ENCODE measurements around the gene SLC25A33. TPM values are rescaled to one million over a fixed set of nuclear protein-coding genes. Genes with fewer than 3 reads are reported as not detected.

SLC25A33 gene
- total and polyA plus RNA-seq, 10 donors: 2.4 to 4.5 (median 3.2) TPM

GRCh38 chr1:9605946-9606455, 66.7 kb downstream of the SLC25A33 start:
- no peak for TF ChIP-seq CTCF (IDR thresholded peaks at IDR 0.05 in 8 of 11, conservative IDR thresholded peaks at IDR 0.05 in 3 of 11)
- no peak for TF ChIP-seq POLR2A (IDR thresholded peaks at IDR 0.05)
- TF ChIP-seq POLR2AphosphoS5 (IDR thresholded peaks at IDR 0.05): no peak
- Histone ChIP-seq H3K4me1 (no peaks in the 10 kb centered on the region), H3K36me3 (peaks cover 0 to 99% (median 48%) of the 10 kb centered on the region in 6 donors), H3K27me3 (replicated peaks in 1 of 7) (no peaks in the 10 kb centered on the region), H3K9me3 (no peaks in the 10 kb centered on the region), H3K4me3 (no peak overlapping the region), H3K27ac (no peak overlapping the region)
- DNase-seq: no peak
- intact Hi-C loops (cut with DNase I; ENCODE audit: low total_unique reads): no loop called here
- WGBS, 5 donors: 95 to 98% (median 96%) methylated on average over 12 to 14 of the region's 14 CpGs

GRCh38 chr1:9606458-9606857, 67.2 kb downstream of the SLC25A33 start:
- WGBS, 5 donors: 93 to 97% (median 94%) methylated on average over 19 to 21 of the region's 21 CpGs
- intact Hi-C loops (cut with DNase I; ENCODE audit: low total_unique reads): no loop called here
- no peak for DNase-seq
- TF ChIP-seq POLR2AphosphoS5 (IDR thresholded peaks at IDR 0.05) (no peak), CTCF (IDR thresholded peaks at IDR 0.05 in 8 of 11, conservative IDR thresholded peaks at IDR 0.05 in 3 of 11) (no peak), POLR2A (IDR thresholded peaks at IDR 0.05) (no peak)
- Histone ChIP-seq H3K36me3 (peaks cover 0 to 99% (median 45%) of the 10 kb centered on the region in 6 donors), H3K27me3 (replicated peaks in 1 of 7) (no peaks in the 10 kb centered on the region), H3K4me1 (no peaks in the 10 kb centered on the region), H3K9me3 (no peaks in the 10 kb centered on the region), H3K4me3 (no peak overlapping the region), H3K27ac (no peak overlapping the region)

GRCh38 chr1:9606948-9607347, 67.7 kb downstream of the SLC25A33 start:
- H3K4me1 ChIP-seq: no peaks in the 10 kb centered on the region
- intact Hi-C loops (cut with DNase I; ENCODE audit: low total_unique reads): no loop called here
- H3K9me3 ChIP-seq: no peaks in the 10 kb centered on the region
- peaks cover 0 to 99% (median 43%) of the 10 kb centered on the region in 6 donors for H3K36me3 ChIP-seq
- H3K4me3 ChIP-seq: no peak overlapping the region
- TF ChIP-seq CTCF (IDR thresholded peaks at IDR 0.05 in 8 of 11, conservative IDR thresholded peaks at IDR 0.05 in 3 of 11): no peak
- no peak for TF ChIP-seq POLR2AphosphoS5 (IDR thresholded peaks at IDR 0.05)
- no peak for TF ChIP-seq POLR2A (IDR thresholded peaks at IDR 0.05)
- 75 to 93% (median 81%) methylated on average over 10 of the region's 10 CpGs for whole genome bisulfite sequencing, 5 donors
- DNase-seq: no peak
- H3K27ac ChIP-seq: no peak overlapping the region
- no peaks in the 10 kb centered on the region for H3K27me3 ChIP-seq (replicated peaks in 1 of 7)

GRCh38 chr1:9607352-9607751, 68.1 kb downstream of the SLC25A33 start:
- Histone ChIP-seq H3K4me1 (no peaks in the 10 kb centered on the region), H3K9me3 (no peaks in the 10 kb centered on the region), H3K36me3 (peaks cover 0 to 99% (median 41%) of the 10 kb centered on the region in 6 donors), H3K27me3 (replicated peaks in 1 of 7) (no peaks in the 10 kb centered on the region), H3K27ac (no peak overlapping the region), H3K4me3 (no peak overlapping the region)
- intact Hi-C loops (cut with DNase I; ENCODE audit: low total_unique reads): no loop called here
- TF ChIP-seq POLR2A (IDR thresholded peaks at IDR 0.05): no peak
- no peak for TF ChIP-seq POLR2AphosphoS5 (IDR thresholded peaks at IDR 0.05)
- TF ChIP-seq CTCF (IDR thresholded peaks at IDR 0.05 in 8 of 11, conservative IDR thresholded peaks at IDR 0.05 in 3 of 11): no peak
- 90 to 94% (median 93%) methylated on average over 19 of the region's 19 CpGs for whole genome bisulfite sequencing, 5 donors
- DNase-seq: no peak
